Omental fat pad (tissue), 4 donors: ENCODE measurements around the gene EPHA1. TPM values are rescaled to one million over a fixed set of nuclear protein-coding genes. Genes with fewer than 3 reads are reported as not detected.

ENCODE experiments used
- ATAC-seq: fragments of 150-250 bp; one replicate; pipeline ENCODE4 v1.9.1; 2016; ENCODE audit warnings: mild to moderate bottlenecking, moderate library complexity; ENCODE audit not compliant: low FRiP score
- DNase-seq: peaks from one replicate; pipeline ENCODE4 v3.0.0-alpha.2; 2019; ENCODE audit warnings: low spot score
- total RNA-seq, 4 donors: library from RNA; depleted of rRNA; stranded (reverse); fragments of >200 nt; gene quantifications; one replicate each; pipeline ENCODE4 v1.1.0, GENCODE V29; 2016
- TF ChIP-seq, protein P1 (sequence below), 3 donors: fragments of 450-650 bp; IDR thresholded peaks; one replicate each; pipeline ENCODE4 v1.5.1; 2016 to 2017; ENCODE audit warnings: antibody characterized with exemption in 3 of 3, mild to moderate bottlenecking in 3 of 3, moderate library complexity in 2 of 3

Gene EPHA1
- total RNA-seq, 4 donors from 2014 or later, result 0.13 to 0.46 TPM; not detected in 2

DNA sequence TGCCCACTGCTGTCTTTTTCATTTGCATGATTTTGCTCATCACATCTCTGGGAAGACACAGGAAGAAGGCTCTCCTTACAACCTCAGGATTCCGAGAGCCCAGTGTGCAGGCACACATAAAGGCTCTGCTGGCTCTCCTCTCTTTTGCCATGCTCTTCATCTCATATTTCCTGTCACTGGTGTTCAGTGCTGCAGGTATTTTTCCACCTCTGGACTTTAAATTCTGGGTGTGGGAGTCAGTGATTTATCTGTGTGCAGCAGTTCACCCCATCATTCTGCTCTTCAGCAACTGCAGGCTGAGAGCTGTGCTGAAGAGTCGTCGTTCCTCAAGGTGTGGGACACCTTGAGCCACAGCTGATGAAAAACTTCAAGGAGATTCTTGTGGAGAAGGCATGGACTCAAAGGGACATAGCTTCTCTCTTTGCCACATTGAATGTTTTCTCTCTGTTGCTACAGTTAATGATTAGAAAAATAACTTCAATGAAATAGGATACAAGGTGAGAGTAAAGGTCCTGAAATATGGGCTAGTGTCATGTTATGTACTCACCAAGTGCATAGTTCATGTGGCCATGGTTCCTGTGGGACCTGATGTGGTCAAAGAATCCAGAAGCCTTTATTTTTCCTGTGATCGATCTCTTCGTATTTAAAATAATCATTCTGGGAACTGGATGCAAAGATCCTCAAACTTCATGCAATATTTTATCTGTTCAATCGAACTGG, 35.6 kb upstream of the EPHA1 start:
- DNase-seq (no peak), ATAC-seq (no peak)
- TF ChIP-seq, protein P1, sequence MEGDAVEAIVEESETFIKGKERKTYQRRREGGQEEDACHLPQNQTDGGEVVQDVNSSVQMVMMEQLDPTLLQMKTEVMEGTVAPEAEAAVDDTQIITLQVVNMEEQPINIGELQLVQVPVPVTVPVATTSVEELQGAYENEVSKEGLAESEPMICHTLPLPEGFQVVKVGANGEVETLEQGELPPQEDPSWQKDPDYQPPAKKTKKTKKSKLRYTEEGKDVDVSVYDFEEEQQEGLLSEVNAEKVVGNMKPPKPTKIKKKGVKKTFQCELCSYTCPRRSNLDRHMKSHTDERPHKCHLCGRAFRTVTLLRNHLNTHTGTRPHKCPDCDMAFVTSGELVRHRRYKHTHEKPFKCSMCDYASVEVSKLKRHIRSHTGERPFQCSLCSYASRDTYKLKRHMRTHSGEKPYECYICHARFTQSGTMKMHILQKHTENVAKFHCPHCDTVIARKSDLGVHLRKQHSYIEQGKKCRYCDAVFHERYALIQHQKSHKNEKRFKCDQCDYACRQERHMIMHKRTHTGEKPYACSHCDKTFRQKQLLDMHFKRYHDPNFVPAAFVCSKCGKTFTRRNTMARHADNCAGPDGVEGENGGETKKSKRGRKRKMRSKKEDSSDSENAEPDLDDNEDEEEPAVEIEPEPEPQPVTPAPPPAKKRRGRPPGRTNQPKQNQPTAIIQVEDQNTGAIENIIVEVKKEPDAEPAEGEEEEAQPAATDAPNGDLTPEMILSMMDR (IDR thresholded peaks at IDR 0.05), result no peak

DNA sequence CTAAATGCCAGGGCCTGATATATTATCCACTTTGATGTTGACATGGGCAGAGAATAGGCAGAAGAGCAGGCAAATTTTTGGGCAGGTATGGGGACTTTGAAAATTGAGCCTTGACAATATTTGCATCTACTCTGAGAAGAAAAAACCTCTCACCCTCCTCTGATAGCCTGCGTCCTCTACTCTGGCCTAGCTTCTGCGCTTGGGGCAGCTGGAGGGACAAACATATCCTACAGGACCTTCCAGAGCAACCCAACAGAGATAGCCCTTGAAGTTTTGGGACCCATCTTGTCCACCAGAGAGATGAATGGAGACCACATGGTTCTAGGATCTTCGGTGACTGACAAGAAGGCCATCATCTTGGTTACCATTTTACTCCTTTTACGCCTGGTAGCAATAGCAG, 34.5 kb upstream of the EPHA1 start, which contains the start of gene TAS2R60:
TAS2R60 (plus strand) TSS at position 301 of the 400 bp plus-strand sequence; CDS start at position 301, 0 bp downstream.
- DNase-seq (no peak), ATAC-seq (no peak)
- TF ChIP-seq, protein P1 (IDR thresholded peaks at IDR 0.05), result no peak

DNA sequence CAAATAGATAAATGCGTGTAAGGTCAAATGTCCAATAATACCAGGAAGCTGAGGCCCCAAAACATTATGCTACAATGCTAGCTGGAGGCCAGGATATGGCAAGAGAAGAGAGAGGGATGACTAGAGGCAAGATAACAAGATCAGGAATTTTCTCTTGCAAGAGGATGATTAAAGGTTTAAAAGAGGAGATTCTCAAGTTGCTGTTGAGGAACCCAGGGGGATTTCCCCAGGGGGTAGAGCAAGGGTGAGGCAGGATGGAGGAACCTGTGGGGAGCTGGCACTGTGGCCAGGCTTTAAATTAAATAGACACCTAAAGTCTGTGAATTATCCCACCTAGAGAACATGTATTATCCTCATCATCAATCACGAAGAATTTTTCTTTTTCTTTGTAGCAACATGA, 31.2 kb upstream of the EPHA1 start:
- ATAC-seq (no peak), DNase-seq (no peak)
- TF ChIP-seq, protein P1 (IDR thresholded peaks at IDR 0.05), result no peak

DNA sequence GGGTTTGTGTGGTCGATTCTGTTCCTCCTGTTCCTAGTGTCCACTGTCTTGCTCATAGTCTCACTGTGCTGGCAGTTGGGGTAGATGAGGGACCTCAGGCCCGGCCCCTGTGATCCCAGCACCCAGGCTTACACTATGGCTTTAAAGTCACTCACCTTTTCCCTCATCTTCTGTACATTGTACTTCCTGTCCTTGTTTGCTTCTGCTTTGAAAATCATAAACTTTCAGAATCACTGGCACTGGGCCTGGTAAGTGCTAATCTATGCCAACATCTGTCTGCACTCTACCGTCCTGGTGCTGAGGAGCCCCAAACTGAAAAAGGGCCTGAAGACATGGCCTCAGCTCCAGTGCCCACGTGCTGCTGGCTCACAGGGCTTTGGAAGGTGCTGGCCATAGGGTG, 28.9 kb upstream of the EPHA1 start:
- TF ChIP-seq, protein P1 (IDR thresholded peaks at IDR 0.05), result no peak
- ATAC-seq (no peak), DNase-seq (no peak)

DNA sequence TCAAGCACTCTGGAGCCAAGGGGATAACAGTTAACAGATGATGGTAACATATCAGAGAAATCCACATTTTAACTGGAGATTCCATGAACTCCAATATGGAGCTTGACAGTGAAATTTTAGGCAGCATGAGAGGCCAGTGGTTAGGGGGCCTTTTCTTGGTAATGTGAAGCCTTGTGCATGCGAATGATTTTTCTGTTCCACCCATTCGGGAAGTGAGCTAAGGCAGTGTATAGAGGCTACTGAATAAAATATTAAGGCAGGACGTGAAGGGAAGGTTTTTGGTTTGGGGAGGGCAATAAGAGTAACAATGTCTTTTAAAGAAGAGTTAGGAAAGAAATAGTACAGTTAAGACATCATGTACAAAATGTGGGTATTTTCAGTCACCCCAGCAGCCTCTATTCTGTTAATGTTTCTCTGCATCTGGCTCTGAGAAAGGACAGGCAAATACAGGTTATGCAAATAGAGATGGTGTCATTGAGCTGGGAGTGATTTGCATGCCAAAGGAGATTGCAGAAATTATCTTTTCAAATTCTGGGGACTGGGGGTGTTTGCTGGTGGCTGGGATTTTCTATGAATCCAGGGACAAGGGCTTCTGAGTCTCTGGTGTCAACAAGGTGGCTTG, 27.8 kb upstream of the EPHA1 start:
- TF ChIP-seq, protein P1 (IDR thresholded peaks at IDR 0.05), result no peak
- no peak for ATAC-seq
- DNase-seq, result no peak

DNA sequence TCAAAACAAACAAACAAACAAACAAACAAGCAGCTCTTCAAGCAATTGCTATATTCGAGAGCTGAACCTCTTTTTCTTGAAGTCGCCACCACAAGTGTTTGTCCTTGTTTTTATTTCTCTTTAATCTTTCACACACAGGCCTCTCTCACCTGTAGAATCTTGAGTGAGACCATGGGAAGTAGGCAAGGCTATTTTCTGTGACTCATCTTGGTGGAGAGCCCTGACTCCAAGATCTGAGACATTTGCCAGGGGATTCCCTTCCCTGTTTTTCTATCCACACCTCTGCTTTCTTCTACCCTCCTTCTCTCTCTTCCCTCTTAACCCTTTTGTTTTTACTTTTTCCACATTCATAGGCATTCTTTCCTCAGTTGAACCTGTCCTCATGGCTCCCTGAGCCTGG, 26.6 kb upstream of the EPHA1 start:
- ATAC-seq, result no peak
- TF ChIP-seq, protein P1 (IDR thresholded peaks at IDR 0.05), result no peak
- DNase-seq, result no peak

DNA sequence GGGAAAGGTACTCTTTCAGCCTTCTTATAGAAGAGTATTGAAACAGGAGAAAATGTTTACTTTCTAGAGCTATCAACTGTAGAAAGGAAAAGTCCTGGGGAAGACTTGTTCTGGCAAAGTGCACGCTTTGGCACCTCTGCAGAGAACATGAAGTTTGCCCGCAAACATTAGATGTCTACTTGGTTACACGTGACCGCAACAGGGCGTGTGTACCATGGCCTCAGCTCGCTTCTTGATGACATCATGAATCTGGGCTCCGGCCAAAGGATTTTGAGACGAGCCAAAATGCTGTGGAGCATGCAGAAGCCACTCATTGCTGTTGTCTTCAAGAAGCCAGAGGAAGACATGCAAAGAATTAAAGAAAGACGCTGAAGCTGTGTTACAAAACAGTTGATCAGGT, 26.0 kb upstream of the EPHA1 start:
- DNase-seq, result no peak
- no peak for ATAC-seq
- TF ChIP-seq, protein P1 (IDR thresholded peaks at IDR 0.05), result no peak
